Neural cell (in vitro differentiated cells): ENCODE results near the gene CLDND1. TPM values are rescaled to one million over a fixed set of nuclear protein-coding genes. Genes with fewer than 3 reads are reported as not detected.

Source experiments
- H2AFZ ChIP-seq: fragments of 200-600, 300-800 bp; sonication (generic), shearing (Covaris generic); 2 replicates; pipeline ENCODE4 v1.6.0; 2014; ENCODE audit warnings: low read depth, mild to moderate bottlenecking, antibody characterized with exemption, low read length, moderate library complexity
- H3F3A ChIP-seq: fragments of 200-600 bp; shearing (Covaris generic); 2 replicates; pipeline ENCODE4 v1.6.1; 2016; ENCODE audit warnings: mild to moderate bottlenecking, moderate library complexity, mixed read lengths, antibody characterized with exemption, low read length; ENCODE audit not compliant: insufficient read depth, poor library complexity, severe bottlenecking
- H3K27ac ChIP-seq: fragments of 200-600, 300-800 bp; sonication (generic), shearing (Covaris generic); 2 replicates; pipeline ENCODE4 v1.5.1; 2014; ENCODE audit warnings: mild to moderate bottlenecking, low read length, moderate library complexity
- H3K27me3 ChIP-seq: fragments of 300-800, 200-600 bp; sonication (generic), shearing (Covaris generic); 2 replicates; pipeline ENCODE4 v1.6.0; 2014; ENCODE audit warnings: mild to moderate bottlenecking, low read depth, low read length, moderate library complexity; ENCODE audit not compliant: insufficient read depth
- H3K36me3 ChIP-seq: fragments of 300-800, 200-600 bp; sonication (generic), shearing (Covaris generic); 2 replicates; pipeline ENCODE4 v1.5.1; 2014; ENCODE audit warnings: mild to moderate bottlenecking, antibody characterized with exemption, low read length, moderate library complexity; ENCODE audit not compliant: insufficient read depth
- H3K4me2 ChIP-seq: fragments of 300-800, 200-600 bp; sonication (generic), shearing (Covaris generic); 2 replicates; pipeline ENCODE4 v1.6.0; 2014; ENCODE audit warnings: mild to moderate bottlenecking, low read length
- H3K4me3 ChIP-seq: fragments of 300-800, 200-600 bp; sonication (generic), shearing (Covaris generic); 2 replicates; pipeline ENCODE4 v1.5.1; 2014; ENCODE audit warnings: mild to moderate bottlenecking, low read length, moderate library complexity
- H3K79me2 ChIP-seq: fragments of 200-600 bp; shearing (Covaris generic); replicated peaks from 2 replicates; pipeline ENCODE4 v1.6.0; 2014; ENCODE audit warnings: mild to moderate bottlenecking, low read length, moderate library complexity; ENCODE audit not compliant: insufficient read depth
- H3K9ac ChIP-seq: fragments of 300-800, 200-600 bp; sonication (generic), shearing (Covaris generic); 2 replicates; pipeline ENCODE4 v1.6.1; 2016; ENCODE audit warnings: mild to moderate bottlenecking, low read length, mixed read lengths
- H3K9me2 ChIP-seq: fragments of 200-600 bp; shearing (Covaris generic); 2 replicates; pipeline ENCODE4 v1.6.1; 2016; ENCODE audit warnings: mild to moderate bottlenecking, low read length, mixed read lengths; ENCODE audit not compliant: insufficient read depth
- H3K9me3 ChIP-seq: fragments of 200-600, 300-800 bp; sonication (generic), shearing (Covaris generic); 2 replicates; pipeline ENCODE4 v1.6.1; 2016; ENCODE audit warnings: mild to moderate bottlenecking, mixed run types, low read length, moderate library complexity, mixed read lengths
- H4K20me1 ChIP-seq: fragments of 200-600 bp; shearing (Covaris generic); 2 replicates; pipeline ENCODE4 v1.6.1; 2016; ENCODE audit warnings: mild to moderate bottlenecking, mixed run types; ENCODE audit not compliant: insufficient read depth
- EP300 ChIP-seq: fragments of 450-650 bp; conservative IDR thresholded peaks from 2 replicates; pipeline ENCODE4 v1.6.1; 2014; ENCODE audit warnings: antibody characterized with exemption, mild to moderate bottlenecking, moderate library complexity; ENCODE audit not compliant: poor library complexity, severe bottlenecking
- EZH2 ChIP-seq: fragments of 200-600, 300-800 bp; shearing (Covaris generic), sonication (generic); IDR thresholded peaks from 2 replicates; pipeline ENCODE4 v1.6.1; 2014; ENCODE audit warnings: antibody characterized with exemption, low read length, borderline replicate concordance, mild to moderate bottlenecking; ENCODE audit not compliant: insufficient read depth, poor library complexity, severe bottlenecking
- MXI1 ChIP-seq: fragments of 450-650 bp; conservative IDR thresholded peaks from 2 replicates; pipeline ENCODE4 v1.6.1; 2014; ENCODE audit warnings: antibody characterized with exemption, mild to moderate bottlenecking; ENCODE audit not compliant: poor library complexity, severe bottlenecking
- POLR2AphosphoS5 ChIP-seq: IDR thresholded peaks from 2 replicates; pipeline ENCODE4 v1.6.1; 2012
- RAD21 ChIP-seq: fragments of 450-650 bp; conservative IDR thresholded peaks from 2 replicates; pipeline ENCODE4 v1.6.1; 2014; ENCODE audit warnings: antibody characterized with exemption, mild to moderate bottlenecking, moderate library complexity
- SMC3 ChIP-seq: fragments of 450-650 bp; conservative IDR thresholded peaks from 2 replicates; pipeline ENCODE4 v1.6.1; 2014; ENCODE audit warnings: antibody characterized with exemption, mild to moderate bottlenecking, moderate library complexity; ENCODE audit not compliant: poor library complexity
- TAF1 ChIP-seq: IDR thresholded peaks from 2 replicates; pipeline ENCODE4 v1.6.1; 2012; ENCODE audit warnings: low read depth
- polyA plus RNA-seq: library from polyadenylated mRNA; depleted of rRNA; stranded (reverse); fragments of >200 nt; gene quantifications from 2 replicates; pipeline ENCODE4 v1.2.3, GENCODE V29; 2014
- TF ChIP-seq, protein P1 (sequence below): IDR thresholded peaks from 2 replicates; pipeline ENCODE4 v1.6.1; 2012; ENCODE audit warnings: borderline replicate concordance
- TF ChIP-seq, protein P2 (sequence below): fragments of 450-650 bp; IDR thresholded peaks from 2 replicates; pipeline ENCODE4 v1.5.1; 2014; ENCODE audit warnings: antibody characterized with exemption, mild to moderate bottlenecking, moderate library complexity; ENCODE audit not compliant: poor library complexity, severe bottlenecking

The CLDND1 gene
- polyA plus RNA-seq, 1 donor from 2014 or later = 162 TPM

DNA sequence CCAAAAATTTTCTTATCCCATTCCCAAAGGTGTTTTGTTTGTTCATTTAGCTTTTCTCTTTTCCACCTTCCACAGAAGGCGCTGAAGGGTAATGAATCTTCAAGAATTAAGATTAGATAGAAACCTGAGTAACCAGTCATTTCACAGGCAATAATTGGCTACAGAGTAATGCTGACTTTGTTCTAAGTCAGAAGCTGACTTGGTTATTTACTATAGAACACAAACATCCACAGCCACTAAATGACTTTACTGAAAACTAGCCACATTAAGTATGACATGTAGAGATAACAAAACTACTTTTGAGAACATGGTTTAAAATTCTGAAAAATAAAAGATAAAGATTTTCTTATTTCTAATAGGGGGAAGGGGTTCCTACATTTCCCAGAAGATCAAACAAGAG lies 7.8 kb downstream of the CLDND1 start:
- Histone ChIP-seq H3K4me2 (no peak overlapping the region), H3F3A (no peaks in the 10 kb centered on the region), H3K27ac (no peak overlapping the region), H3K9me3 (no peaks in the 10 kb centered on the region), H3K36me3 (peaks cover 4% of the 10 kb centered on the region), H2AFZ (no peak overlapping the region), H3K27me3 (no peaks in the 10 kb centered on the region), H3K79me2 (peaks cover 1% of the 10 kb centered on the region), H3K4me3 (no peak overlapping the region), H4K20me1 (no peaks in the 10 kb centered on the region), H3K9ac (no peak overlapping the region), H3K9me2 (no peaks in the 10 kb centered on the region)
- no peak for TF ChIP-seq POLR2AphosphoS5
- TF ChIP-seq, protein P1, sequence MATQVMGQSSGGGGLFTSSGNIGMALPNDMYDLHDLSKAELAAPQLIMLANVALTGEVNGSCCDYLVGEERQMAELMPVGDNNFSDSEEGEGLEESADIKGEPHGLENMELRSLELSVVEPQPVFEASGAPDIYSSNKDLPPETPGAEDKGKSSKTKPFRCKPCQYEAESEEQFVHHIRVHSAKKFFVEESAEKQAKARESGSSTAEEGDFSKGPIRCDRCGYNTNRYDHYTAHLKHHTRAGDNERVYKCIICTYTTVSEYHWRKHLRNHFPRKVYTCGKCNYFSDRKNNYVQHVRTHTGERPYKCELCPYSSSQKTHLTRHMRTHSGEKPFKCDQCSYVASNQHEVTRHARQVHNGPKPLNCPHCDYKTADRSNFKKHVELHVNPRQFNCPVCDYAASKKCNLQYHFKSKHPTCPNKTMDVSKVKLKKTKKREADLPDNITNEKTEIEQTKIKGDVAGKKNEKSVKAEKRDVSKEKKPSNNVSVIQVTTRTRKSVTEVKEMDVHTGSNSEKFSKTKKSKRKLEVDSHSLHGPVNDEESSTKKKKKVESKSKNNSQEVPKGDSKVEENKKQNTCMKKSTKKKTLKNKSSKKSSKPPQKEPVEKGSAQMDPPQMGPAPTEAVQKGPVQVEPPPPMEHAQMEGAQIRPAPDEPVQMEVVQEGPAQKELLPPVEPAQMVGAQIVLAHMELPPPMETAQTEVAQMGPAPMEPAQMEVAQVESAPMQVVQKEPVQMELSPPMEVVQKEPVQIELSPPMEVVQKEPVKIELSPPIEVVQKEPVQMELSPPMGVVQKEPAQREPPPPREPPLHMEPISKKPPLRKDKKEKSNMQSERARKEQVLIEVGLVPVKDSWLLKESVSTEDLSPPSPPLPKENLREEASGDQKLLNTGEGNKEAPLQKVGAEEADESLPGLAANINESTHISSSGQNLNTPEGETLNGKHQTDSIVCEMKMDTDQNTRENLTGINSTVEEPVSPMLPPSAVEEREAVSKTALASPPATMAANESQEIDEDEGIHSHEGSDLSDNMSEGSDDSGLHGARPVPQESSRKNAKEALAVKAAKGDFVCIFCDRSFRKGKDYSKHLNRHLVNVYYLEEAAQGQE = no peak
- TF ChIP-seq RAD21 = no peak
- TF ChIP-seq TAF1 = no peak
- no peak for TF ChIP-seq EP300
- TF ChIP-seq, protein P2, sequence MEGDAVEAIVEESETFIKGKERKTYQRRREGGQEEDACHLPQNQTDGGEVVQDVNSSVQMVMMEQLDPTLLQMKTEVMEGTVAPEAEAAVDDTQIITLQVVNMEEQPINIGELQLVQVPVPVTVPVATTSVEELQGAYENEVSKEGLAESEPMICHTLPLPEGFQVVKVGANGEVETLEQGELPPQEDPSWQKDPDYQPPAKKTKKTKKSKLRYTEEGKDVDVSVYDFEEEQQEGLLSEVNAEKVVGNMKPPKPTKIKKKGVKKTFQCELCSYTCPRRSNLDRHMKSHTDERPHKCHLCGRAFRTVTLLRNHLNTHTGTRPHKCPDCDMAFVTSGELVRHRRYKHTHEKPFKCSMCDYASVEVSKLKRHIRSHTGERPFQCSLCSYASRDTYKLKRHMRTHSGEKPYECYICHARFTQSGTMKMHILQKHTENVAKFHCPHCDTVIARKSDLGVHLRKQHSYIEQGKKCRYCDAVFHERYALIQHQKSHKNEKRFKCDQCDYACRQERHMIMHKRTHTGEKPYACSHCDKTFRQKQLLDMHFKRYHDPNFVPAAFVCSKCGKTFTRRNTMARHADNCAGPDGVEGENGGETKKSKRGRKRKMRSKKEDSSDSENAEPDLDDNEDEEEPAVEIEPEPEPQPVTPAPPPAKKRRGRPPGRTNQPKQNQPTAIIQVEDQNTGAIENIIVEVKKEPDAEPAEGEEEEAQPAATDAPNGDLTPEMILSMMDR = no peak
- TF ChIP-seq SMC3 = no peak
- no peak for TF ChIP-seq EZH2
- TF ChIP-seq MXI1 = no peak

DNA sequence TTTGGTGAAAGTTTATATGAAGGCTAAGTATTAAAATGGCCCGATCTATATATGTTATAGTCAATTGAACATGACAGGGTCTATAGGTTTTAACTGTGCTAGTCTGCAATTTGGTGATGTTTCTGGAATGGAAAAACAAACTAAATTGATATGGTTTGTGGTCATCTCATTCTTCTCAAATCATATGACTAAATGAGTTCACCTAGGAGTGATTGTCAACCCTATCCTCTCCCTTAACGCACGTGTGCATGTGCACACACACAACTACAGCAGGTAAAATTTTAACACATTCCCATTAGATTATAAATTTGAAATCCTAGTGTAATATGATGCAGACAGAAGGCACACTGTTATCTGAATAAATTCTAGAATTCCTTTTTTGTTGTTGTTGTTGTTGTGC lies 9.0 kb downstream of the CLDND1 start:
- Histone ChIP-seq H3K27ac (no peak overlapping the region), H3K27me3 (no peaks in the 10 kb centered on the region), H3F3A (no peaks in the 10 kb centered on the region), H4K20me1 (no peaks in the 10 kb centered on the region), H3K4me2 (no peak overlapping the region), H3K4me3 (no peak overlapping the region), H3K9ac (no peak overlapping the region), H2AFZ (no peak overlapping the region), H3K36me3 (peaks cover 4% of the 10 kb centered on the region), H3K79me2 (no peaks in the 10 kb centered on the region), H3K9me3 (no peaks in the 10 kb centered on the region), H3K9me2 (no peaks in the 10 kb centered on the region)
- TF ChIP-seq POLR2AphosphoS5 (no peak), TAF1 (no peak), MXI1 (no peak), SMC3 (no peak), RAD21 (no peak), EZH2 (no peak), EP300 (no peak)
- TF ChIP-seq, protein P2 = no peak
- TF ChIP-seq, protein P1 = no peak
